NCI-H1694 treated with DMSO at 0.1 percent for 48 hours (cell line): ENCODE data around the gene VWA2.

Experiments used
- DNase-seq: peaks from one replicate; lab custom pipeline; 2025; lab: John Stamatoyannopoulos, UW

Gene VWA2

GRCh38 chr10:114300036-114300645 lies 61.1 kb downstream of the VWA2 start:
- no peak for DNase-seq

GRCh38 chr10:114301177-114301576 lies 62.1 kb downstream of the VWA2 start:
- no peak for DNase-seq

- DNase-seq: no peak
These were observed 63.1 kb downstream of the VWA2 start for GRCh38 chr10:114301951-114302710.

GRCh38 chr10:114303556-114303955 lies 64.5 kb downstream of the VWA2 start:
- DNase-seq: no peak

- peak; percentile 15 for DNase-seq
These were observed 65.0 kb downstream of the VWA2 start for GRCh38 chr10:114304017-114304570.

GRCh38 chr10:114304571-114305421 lies 65.7 kb downstream of the VWA2 start:
- peak; percentile 0 for DNase-seq

- DNase-seq: no peak
These were observed 66.5 kb downstream of the VWA2 start for GRCh38 chr10:114305521-114305925.

GRCh38 chr10:114306116-114306973 lies 67.3 kb downstream of the VWA2 start:
- no peak for DNase-seq

GRCh38 chr10:114307731-114308130 lies 68.7 kb downstream of the VWA2 start:
- DNase-seq: no peak

- DNase-seq: no peak
These were observed 69.7 kb downstream of the VWA2 start for GRCh38 chr10:114308531-114309363.

GRCh38 chr10:114309364-114309651 lies 70.3 kb downstream of the VWA2 start:
- DNase-seq: no peak

- DNase-seq: no peak
These were observed 71.3 kb downstream of the VWA2 start for GRCh38 chr10:114310346-114310745.

- no peak for DNase-seq
These were observed 72.0 kb downstream of the VWA2 start for GRCh38 chr10:114311023-114311422.

GRCh38 chr10:114311496-114312209 lies 72.6 kb downstream of the VWA2 start:
- no peak for DNase-seq

GRCh38 chr10:114313139-114313538 lies 74.1 kb downstream of the VWA2 start:
- no peak for DNase-seq

GRCh38 chr10:114313866-114314265 lies 74.8 kb downstream of the VWA2 start:
- DNase-seq: no peak

GRCh38 chr10:114315566-114316420 lies 76.7 kb downstream of the VWA2 start:
- no peak for DNase-seq

GRCh38 chr10:114316744-114317143 lies 77.7 kb downstream of the VWA2 start:
- no peak for DNase-seq
